Neural crest cell (in vitro differentiated cells): Measurements from ENCODE around the gene JAG2. TPM values are rescaled to one million over a fixed set of nuclear protein-coding genes. Genes with fewer than 3 reads are reported as not detected.

Source experiments
- DNase-seq: peaks from one replicate; pipeline ENCODE4 v3.0.0; 2021; ENCODE audit warnings: low read depth, mixed read lengths, low spot score
- H3K27ac Mint-ChIP-seq: one replicate; pipeline ENCODE4 v1.8.0; 2021; ENCODE audit warnings: mild to moderate bottlenecking, mixed read lengths; ENCODE audit not compliant: unreplicated experiment
- H3K27me3 Mint-ChIP-seq: 2 replicates; pipeline ENCODE4 v1.8.0; 2021; ENCODE audit warnings: low read depth, mild to moderate bottlenecking, mixed read lengths
- H3K36me3 Mint-ChIP-seq: 2 replicates; pipeline ENCODE4 v1.8.0; 2021; ENCODE audit warnings: low read depth, mild to moderate bottlenecking, mixed read lengths
- H3K4me1 Mint-ChIP-seq: 2 replicates; pipeline ENCODE4 v1.8.0; 2021; ENCODE audit warnings: mixed read lengths
- H3K4me3 Mint-ChIP-seq: one replicate; pipeline ENCODE4 v1.8.0; 2021; ENCODE audit warnings: mild to moderate bottlenecking, mixed read lengths
- H3K9me3 Mint-ChIP-seq: 2 replicates; pipeline ENCODE4 v1.8.0; 2021; ENCODE audit warnings: mixed read lengths
- CTCF ChIP-seq: fragments of 200-600 bp; sonication (generic); conservative IDR thresholded peaks from 2 replicates; pipeline ENCODE4 v1.5.0; 2021; ENCODE audit warnings: antibody characterized with exemption, mild to moderate bottlenecking
- total RNA-seq: library from RNA; stranded (reverse); gene quantifications from 2 replicates; pipeline ENCODE4 v1.2.1, GENCODE V29; 2021

JAG2 gene
- total RNA-seq, 1 donor from 2014 or later, result 4.2 TPM

DNA sequence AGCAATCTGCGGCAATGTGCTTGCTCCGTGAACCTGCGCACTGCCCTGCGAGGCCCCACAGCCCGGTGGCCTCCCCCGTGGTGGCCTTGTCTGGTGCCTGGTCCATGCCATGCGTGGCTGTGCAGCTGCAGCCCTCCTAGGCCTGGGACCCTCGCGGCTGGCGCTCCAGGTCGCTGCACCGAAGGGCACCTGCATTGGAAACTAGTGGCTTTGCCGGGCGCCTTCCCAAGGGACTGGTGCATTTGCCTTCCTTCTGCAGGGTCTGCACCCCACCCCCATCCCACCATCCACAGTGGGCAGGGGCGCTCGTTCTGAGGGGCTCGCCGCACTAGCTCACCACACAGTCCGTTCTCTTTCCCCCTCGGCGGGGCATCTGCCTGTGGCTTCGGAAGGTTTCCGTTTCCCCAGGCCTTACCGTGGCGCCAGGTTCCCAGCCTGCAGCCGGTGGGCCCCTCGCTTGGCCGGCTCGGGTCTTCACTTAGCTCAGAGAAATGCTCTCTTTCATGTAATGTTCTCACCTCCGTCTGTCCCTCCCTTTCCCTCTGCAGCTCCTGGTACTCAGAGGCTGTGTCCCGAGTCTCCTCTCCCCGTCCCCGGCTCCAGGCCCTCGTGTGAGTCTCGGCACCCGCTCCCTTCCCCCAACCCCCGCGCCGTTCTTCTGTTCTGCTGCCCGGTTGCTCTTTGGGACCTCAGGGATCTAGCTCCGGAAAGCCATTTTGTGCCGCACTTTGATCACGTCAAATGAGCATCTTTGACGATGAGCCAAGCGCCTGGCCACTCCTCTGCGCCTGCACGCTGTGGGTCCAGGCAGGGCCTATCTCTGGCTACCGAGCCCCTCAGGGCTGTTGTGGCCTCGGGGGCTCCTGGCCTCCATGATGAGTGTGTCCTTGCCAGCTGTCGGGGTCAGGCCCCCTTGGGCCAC lies 31.9 kb downstream of the JAG2 start:
- Mint-ChIP-seq H3K9me3 (peaks cover 3% of the 10 kb centered on the region), H3K4me3 (no peak overlapping the region), H3K27me3 (peaks cover 9% of the 10 kb centered on the region), H3K27ac (no peak overlapping the region), H3K4me1 (no peaks in the 10 kb centered on the region), H3K36me3 (peaks cover 5% of the 10 kb centered on the region)
- no peak for DNase-seq
- TF ChIP-seq CTCF, result no peak

- Mint-ChIP-seq H3K9me3 (peaks cover 3% of the 10 kb centered on the region), H3K27me3 (peaks cover 9% of the 10 kb centered on the region), H3K4me1 (no peaks in the 10 kb centered on the region), H3K36me3 (peaks cover 5% of the 10 kb centered on the region), H3K27ac (no peak overlapping the region), H3K4me3 (no peak overlapping the region)
- TF ChIP-seq CTCF, result no peak
- no peak for DNase-seq
Measured at GRCh38 chr14:105135700-105136395, 32.7 kb downstream of the JAG2 start.

DNA sequence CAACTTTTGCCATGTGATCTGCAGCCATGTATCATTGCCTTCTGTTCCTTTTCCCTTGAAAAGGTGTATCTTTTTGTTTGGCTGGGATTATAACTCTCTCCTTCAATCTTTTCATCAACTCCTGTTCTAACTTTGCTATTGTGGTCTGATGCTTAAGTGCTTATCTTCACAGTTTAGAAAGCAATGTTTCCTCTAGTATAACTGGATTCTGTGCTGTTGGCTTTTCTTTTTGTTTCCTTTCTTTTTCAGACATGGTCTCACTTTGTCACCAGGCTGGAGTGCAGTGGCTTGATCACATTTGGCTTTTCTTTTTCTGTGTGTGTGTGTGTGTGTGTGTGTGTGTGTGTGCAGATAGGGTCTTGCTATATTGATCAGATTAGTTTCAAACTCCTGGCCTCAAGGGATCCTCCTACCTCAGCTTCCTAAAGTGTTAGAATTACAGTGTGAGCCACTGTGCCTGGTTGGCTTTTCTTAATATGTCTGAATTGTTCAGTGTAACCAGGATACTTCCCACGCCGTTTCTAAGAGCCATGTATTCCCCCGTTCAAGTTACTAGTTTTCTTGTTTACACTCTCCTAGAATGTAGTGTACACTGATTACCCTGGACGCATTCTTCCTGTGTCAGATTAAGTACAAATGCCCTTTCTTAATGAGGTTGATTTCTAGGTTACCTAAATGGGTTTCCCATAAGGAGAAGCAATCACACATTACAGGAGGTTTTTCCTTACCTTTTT lies 35.5 kb downstream of the JAG2 start:
- H3K27ac Mint-ChIP-seq, result no peak overlapping the region
- peaks cover 3% of the 10 kb centered on the region for H3K9me3 Mint-ChIP-seq
- no peaks in the 10 kb centered on the region for H3K4me1 Mint-ChIP-seq
- TF ChIP-seq CTCF, result no peak
- peaks cover 16% of the 10 kb centered on the region for H3K27me3 Mint-ChIP-seq
- no peak overlapping the region for H3K4me3 Mint-ChIP-seq
- DNase-seq, result no peak
- H3K36me3 Mint-ChIP-seq, result peaks cover 6% of the 10 kb centered on the region

DNA sequence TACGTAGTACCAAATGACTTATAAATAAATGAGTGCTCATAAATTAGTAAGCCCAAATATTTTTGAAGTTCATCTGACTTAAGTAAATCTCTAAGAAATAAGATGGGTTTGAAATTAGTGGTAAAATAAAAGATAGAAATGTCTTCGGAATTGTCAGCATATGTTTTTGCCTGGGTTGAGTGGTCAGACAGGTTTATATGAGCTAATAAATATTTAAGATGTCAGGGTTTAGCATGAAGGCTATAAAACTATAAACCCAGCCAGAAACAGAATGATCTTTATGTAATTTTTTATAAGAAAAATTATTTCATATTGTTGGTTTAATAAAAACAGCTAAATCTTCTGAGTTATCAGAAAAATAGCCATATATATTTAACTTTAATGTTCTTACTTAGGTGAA lies 37.3 kb downstream of the JAG2 start:
- peaks cover 6% of the 10 kb centered on the region for H3K36me3 Mint-ChIP-seq
- no peak overlapping the region for H3K4me3 Mint-ChIP-seq
- peaks cover 30% of the 10 kb centered on the region for H3K27me3 Mint-ChIP-seq
- no peak for TF ChIP-seq CTCF
- H3K4me1 Mint-ChIP-seq, result peaks cover 4% of the 10 kb centered on the region
- no peak for DNase-seq
- no peak overlapping the region for H3K27ac Mint-ChIP-seq
- H3K9me3 Mint-ChIP-seq, result peaks cover 3% of the 10 kb centered on the region

DNA sequence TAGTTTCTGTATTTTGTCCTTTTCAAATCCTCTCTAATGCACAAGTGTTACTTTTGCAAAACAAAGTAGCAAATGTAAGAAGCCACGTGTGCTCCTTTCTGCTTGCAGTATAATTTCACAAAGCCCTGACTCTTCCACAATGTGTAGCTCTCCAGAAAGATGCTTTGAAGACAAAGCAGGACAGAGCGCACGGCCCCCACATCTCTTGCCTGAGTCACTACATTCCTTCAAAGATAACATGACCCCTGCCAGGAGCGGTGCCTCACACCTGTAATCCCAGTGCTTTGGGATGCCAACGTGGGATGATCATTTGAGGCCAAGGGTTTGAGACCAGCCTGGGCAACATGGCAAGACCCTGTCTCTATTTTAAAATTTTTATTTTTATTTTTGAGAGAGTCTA lies 40.5 kb downstream of the JAG2 start:
- H3K9me3 Mint-ChIP-seq, result peaks cover 5% of the 10 kb centered on the region
- H3K4me1 Mint-ChIP-seq, result peaks cover 14% of the 10 kb centered on the region
- H3K4me3 Mint-ChIP-seq, result no peak overlapping the region
- H3K27ac Mint-ChIP-seq, result no peak overlapping the region
- H3K27me3 Mint-ChIP-seq, result peaks cover 40% of the 10 kb centered on the region
- no peak for TF ChIP-seq CTCF
- H3K36me3 Mint-ChIP-seq, result peaks cover 4% of the 10 kb centered on the region
- DNase-seq, result no peak
